GM21529 (cell line): Measurements from ENCODE around the gene IMP4.

Experiments
- ATAC-seq: cut with Tn5 transposase; IDR thresholded peaks from one replicate; pipeline ENCODE4 v1.9.1; 2021; ENCODE audit not compliant: unreplicated experiment

IMP4 gene

GRCh38 chr2:130336150-130336876, 6.4 kb upstream of the IMP4 start:
- ATAC-seq, result no peak

DNA sequence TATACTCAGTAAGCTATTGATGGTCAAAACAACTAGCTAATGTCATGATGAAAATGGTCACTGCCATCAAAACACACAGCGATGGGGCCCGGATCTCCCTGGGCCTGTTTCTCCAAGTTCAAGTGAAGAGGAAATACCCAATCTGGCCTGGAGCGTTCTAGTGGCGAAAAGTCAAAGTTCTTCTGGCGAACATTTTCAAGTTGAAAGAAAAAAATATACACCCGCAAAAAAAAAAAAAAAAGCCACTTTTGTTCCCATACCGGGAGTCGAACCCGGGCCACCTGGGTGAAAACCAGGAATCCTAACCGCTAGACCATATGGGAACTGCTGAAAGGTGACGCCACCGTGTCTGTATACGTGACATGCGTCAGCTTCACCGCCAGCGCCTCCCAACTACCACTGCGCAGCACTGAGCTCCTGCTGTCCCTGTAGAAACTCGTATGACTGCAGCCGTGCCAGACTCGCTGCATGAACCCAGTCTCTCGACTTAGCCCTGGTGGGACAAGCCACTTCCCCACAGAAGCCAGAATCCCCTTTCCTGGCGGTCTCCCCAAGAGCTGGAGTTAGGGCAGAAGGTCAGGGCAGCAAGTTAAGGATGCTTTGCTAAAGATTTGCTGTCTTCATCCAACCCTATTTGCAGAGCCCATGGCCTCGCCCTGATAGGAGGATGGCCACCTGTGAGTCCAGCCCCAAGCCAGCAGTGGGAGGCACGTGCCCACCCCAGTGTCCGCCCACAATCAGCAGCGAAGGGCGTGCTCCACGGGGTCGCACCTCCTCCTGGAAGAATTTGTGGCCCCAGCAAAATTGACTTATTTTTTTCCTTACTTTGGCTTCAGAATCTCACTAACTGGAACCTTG, 5.6 kb upstream of the IMP4 start:
- peak; percentile 33 for ATAC-seq

- no peak for ATAC-seq
Measured at GRCh38 chr2:130337735-130338325, 4.9 kb upstream of the IMP4 start.

- no peak for ATAC-seq
Measured at GRCh38 chr2:130338793-130339345, 3.8 kb upstream of the IMP4 start.

- ATAC-seq, result no peak
Measured at GRCh38 chr2:130339885-130340745, 2.6 kb upstream of the IMP4 start.

- ATAC-seq, result peak; percentile 2
Measured at GRCh38 chr2:130341562-130342019, 1.1 kb upstream of the IMP4 start.

DNA sequence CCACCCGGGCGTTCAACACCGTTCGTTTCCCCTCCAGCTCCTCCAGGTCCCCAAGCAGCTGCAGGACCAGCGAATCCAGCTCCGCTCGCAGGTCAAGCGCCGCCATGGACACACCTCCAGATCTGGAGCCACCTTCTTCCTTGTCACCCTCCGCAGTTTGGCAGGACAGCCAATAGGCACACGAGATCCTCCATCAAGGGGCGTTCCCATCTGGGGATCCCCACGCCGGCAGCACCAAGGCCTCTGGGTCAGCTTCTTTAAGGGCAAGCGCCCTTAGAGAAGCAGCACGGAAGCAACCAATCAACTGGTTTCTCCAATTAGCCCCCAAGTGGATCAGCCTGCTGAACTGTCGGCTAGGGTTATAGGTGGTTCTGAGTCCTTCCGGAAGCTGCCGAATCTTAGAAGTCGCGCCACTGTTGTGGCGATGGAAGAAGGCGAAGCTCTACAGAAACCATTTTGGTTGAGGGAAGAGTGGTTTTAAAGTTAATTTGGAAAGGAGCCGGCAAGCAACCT, 621 bp upstream of the IMP4 start:
- ATAC-seq, result peak; percentile 73

DNA sequence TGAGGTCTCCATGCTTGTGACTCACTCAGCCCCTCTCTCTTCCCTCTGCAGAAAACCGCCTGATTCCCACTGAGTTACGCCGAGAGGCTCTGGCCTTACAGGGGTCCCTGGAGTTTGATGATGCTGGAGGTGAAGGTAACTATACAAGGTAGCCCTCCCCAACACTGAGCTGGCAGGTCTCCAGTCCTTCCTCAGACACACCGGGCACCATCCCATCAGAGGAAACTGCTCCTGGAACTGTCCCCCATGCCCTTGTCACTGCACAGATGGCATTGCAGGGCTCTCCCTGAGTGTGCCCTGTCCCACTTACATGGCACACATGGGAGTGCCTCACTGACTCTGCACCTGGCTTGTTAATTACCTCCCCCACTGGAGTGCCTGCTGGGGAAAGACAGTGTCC, 1.9 kb downstream of the IMP4 start:
- no peak for ATAC-seq

GRCh38 chr2:130345091-130345490, 2.4 kb downstream of the IMP4 start:
- no peak for ATAC-seq

DNA sequence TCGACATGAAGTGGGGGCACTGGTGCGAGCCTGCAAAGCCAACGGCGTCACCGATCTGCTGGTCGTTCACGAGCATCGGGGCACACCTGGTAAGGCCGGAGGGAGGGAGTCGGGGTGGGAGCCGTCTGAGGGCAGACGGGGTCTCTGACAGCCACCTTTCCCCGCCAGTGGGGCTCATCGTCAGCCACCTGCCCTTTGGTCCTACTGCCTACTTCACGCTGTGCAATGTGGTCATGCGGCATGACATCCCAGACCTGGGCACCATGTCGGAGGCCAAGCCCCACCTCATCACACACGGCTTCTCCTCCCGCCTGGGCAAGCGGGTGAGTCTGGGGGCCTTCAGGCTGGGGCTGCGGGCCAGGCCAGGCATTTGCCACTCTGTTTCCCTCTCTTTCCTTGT, 2.9 kb downstream of the IMP4 start:
- no peak for ATAC-seq

- no peak for ATAC-seq
Measured at GRCh38 chr2:130346041-130346740, 3.5 kb downstream of the IMP4 start.

DNA sequence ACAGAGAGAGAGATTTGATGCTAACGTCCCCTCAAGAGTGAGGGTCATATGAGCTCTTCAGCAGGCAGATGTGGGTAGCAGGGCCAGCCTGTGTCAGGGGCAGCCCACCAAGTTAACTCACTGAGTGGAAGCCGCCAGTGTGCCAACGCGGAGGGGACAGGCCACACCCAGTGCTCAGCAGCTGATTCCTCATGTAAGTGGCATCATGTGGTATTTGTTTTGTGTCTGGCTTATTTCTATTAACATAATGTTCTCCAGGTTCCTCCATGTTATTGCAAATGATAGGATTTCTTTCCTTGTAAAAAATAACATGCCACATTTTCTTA, 4.0 kb downstream of the IMP4 start:
- no peak for ATAC-seq

DNA sequence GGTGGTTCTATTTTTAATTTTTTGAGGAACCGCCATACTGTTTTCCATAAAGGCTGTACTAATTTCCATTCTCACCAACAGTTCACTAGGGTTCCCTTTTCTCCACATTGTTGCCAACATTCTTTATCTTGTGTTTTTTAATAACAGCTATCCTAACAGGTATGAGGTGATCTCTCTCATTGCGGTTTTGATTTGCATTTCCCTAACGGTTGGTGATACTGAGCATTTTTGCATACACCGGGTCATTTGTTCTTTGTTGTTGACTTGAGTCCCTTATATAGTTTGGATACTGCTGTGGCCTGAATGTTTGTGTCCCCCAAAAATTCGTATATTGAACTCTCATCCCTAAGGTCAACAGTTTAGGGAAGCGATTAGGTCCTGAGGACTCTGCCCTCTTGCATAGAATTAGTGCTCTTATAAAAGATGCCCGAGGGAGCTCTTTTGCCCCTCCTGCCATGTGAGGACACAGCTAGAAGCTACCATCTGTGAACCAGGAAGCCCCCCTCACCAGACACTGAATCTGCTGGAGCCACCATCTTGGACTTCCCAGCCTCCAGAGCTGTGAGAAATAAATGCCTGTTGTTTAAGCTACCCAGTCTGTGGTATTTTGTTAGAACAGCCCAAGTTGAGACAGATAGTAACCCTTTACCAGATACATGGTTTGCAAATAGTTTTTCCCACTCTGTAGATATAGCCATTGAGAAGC, 4.7 kb downstream of the IMP4 start:
- no peak for ATAC-seq

- no peak for ATAC-seq
Measured at GRCh38 chr2:130349174-130349573, 6.5 kb downstream of the IMP4 start.

DNA sequence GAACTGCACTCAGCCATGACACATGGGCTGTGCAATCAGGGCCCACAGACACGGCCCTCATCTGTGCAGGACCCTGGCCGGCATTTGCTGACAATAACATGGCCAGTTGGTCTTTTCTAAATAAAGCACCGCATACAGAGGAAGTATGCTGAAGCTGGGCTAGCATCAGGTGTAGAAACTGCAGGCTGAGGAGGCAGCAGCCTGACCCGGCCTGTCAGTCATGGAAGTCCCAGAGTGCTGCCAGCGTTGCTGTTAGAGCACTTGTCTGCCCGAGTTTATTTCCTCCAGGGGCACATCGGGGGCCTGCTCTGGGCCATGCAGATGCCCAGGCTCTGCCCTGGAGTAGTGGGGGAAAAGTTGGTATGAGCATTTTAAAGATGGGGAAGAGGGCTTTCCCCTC, 9.0 kb downstream of the IMP4 start:
- ATAC-seq, result no peak

GRCh38 chr2:130352237-130352636, 9.5 kb downstream of the IMP4 start:
- ATAC-seq, result no peak

- ATAC-seq, result no peak
Measured at GRCh38 chr2:130353291-130354138, 10.8 kb downstream of the IMP4 start.

- ATAC-seq, result no peak
Measured at GRCh38 chr2:130354139-130354428, 11.4 kb downstream of the IMP4 start.

GRCh38 chr2:130355172-130355577, 12.5 kb downstream of the IMP4 start:
- peak; percentile 4 for ATAC-seq
